Left cardiac atrium (tissue), 4 donors: ENCODE measurements around the gene NGEF. TPM values are rescaled to one million over a fixed set of nuclear protein-coding genes. Genes with fewer than 3 reads are reported as not detected.

Experiments used
- ATAC-seq, 2 donors: fragments of 200-7000 bp; cut with Tn5 transposase; one replicate each; pipeline ENCODE4 v1.9.1; 2020; ENCODE audit warnings: mild to moderate bottlenecking in 2 of 2, moderate library complexity in 2 of 2
- DNase-seq: peaks from one replicate; pipeline ENCODE4 v3.0.0-alpha.2; 2020
- intact Hi-C, 2 donors: fragments of 100-400 bp; cut with DNase I; formaldehyde crosslinking; loops; one replicate each; pipeline versions ENCODE4 v1.14.1 to v1.15.1; 2022 to 2023
- total RNA-seq, 2 donors: library from RNA; stranded (reverse); fragmentation: NEBNext Ultra II Directional; extraction: Animal tissue kit (Norgen Biotek cat#: 25700); gene quantifications; one replicate each; pipeline ENCODE4 v1.2.1, GENCODE V29; 2021
- donor health status: DM: no; HTN: yes; CAD: no.
- donor health status: DM: no; HTN: yes; CAD: no; lungs with severe emphysema.
- donor health status: DM: yes; HTN: yes; CAD: no.
- donor health status: Dilated cardiomyopathy.

NGEF gene
- total RNA-seq, 2 donors from 2014 or later, result 1.6 TPM

DNA sequence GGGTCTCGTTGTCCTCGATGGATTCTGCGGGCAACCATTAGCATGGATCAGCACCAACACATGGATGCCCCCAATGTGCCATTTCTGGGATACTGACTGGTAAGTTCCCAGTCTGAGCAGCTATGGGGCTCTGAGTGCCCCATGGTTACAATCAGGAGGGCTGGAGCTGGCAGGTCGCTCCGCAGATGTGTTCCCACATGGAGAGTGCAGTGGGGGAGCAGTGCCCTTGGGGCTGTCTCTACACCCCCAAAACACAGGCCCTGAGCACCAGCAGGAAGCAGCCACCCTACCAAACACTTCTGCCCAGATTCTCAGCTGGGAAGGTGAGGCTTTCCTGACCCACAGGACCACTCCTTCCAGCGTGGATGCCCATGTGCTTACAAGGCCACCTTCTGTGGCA, 8.0 kb downstream of the NGEF start:
- intact Hi-C loops, result no loop called here
- DNase-seq (no peak), ATAC-seq (no peak)

DNA sequence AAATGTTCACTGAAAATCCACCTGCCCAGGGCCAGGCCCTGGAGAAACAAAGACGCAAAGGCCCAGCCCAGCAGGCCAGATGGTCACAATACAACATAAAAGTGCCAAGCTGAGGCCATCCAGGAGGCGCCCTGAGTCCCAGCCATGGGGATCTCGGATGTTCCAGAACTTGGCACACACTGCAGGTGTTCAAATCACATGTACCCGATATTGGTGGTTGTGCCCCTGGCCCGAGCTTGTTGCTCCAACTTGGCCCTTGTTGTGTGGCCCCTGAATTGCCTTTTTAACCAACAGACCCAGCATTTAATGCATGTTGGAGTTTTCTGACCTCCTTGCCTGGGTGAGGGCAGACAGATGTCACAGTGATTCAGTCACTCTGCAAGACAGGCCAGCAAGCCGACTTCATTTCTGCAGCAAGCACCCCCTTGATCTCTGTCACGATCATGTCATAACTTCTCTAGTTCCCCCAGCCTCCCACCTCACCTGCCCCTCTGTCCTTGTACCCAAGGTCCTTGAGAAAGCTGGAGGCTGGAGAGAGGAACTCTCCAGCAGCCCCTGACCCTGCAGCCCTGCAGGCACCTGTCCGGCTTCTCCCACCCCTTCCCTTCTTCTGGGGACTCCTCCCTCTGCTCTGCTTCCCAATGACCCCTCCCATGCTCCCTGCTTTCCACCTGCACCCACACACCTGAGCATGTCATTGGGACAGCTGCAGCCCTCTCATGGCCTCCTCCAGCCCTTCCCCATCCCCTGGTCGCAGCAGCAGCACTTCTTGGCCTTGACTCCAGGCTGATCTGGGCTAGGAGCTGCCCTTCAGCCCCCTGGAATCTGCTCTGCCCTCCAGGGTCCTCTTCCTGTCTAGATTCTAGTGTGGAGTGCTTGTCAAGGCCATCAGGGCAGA, 9.1 kb downstream of the NGEF start:
- ATAC-seq (no peak), DNase-seq (no peak)
- intact Hi-C loops, result no loop called here

DNA sequence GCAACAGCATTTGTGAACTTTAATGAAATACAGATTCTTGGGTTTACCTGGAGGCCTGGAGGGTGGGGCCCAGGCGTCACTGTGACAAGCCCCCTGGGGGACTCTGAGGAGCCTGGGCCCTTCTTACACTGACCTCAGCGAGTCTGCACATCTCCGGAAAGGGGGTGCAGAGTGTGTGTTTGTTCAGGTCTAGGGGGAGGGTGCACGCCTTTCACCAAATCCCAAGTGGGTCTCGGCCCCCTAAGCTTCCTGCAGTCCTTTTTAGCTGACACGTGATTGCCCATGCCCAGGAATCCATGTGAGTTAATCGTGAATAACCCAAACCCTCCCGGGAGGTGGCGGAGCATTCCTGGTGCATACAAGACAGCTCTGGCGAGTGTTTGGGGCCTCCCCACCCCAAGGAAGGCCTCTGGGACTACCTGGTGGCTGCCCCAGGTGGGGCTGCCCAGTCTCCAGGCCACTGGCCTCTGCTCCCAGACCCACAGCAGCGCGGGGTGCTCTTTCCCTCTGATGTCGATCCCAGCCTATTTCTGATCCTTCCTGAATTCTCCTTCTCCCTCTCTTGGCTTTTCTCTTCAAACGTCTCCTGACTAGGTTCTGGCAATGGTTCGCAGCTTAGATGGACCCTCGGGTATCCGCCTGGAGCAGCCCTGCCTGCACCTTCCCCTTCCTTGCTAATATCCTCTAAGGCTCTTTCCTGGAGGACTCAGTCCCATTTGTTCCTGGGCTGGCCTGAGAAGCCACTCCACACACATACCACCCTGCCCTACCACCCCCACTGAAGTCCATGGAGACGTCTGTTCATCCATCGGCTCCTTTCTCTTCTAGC, 10.0 kb downstream of the NGEF start:
- DNase-seq (no peak), ATAC-seq (no peak)

DNA sequence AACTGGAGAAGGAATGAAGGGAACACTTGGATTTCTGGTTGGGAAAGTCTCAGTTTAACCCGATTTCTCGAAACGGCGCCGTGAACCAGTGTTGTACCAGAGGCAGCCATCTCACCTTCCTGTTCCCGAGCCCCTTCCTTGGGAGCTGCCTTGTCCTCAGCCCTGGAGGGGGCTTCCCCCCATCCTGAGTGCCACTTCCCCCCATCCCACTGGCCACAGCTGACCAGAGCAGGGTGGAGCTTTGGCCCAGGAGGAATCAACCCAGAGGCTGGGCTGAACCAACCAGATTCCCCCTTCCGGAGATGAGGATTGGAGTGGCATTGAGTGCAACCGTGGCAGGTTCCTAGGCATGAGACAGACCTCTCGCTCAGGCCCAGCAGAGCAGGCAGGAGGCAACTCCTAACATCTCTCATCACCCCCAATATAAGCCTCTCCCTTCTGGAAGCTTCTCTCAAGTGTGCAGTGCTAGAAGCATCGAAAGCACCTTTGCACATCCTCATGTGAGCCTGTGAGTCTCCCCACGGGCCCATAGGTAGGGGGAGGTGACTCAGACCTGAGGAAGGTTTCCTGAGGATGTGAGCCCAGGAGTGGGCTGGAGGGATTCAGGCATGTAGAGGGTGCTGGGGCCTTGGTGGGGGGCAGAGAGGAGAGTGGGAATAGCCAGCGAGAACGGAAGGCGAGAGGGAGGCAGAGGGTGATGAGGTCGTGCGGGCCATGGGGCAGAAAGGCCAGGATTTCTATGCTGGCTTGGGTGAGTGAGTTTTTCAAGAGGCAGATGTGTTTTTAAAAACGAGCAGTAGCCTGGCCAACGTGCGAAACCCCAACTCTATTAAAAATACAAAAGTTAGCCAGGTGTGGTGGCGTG, 11.9 kb downstream of the NGEF start:
- no peak for ATAC-seq
- no peak for DNase-seq
- intact Hi-C loops, result no loop called here

More for the DNA sequence above, 10.0 kb downstream of the NGEF start:
- intact Hi-C loops, result no loop called here

DNA sequence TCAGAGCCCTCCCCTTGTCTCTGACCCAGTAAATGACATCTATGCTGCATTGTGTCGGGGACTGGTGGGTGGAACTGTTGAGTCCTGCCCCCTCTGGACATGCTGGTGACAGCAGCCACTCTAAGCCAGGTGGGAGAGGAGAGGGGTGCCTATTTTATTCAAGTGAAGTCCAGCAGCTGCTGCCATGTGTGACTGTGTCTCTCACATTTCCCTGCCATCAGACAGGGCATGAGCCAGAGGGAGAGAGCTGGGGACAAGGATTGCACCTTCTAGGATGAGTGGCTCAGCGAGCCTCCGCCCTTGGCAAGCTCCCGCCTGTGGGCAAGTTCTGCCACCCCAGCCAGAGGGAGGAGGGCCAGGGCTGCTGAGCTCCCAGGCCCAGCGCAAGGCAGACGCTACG, 13.7 kb downstream of the NGEF start:
- DNase-seq, result no peak
- ATAC-seq, result no peak
- intact Hi-C loops, result no loop called here

DNA sequence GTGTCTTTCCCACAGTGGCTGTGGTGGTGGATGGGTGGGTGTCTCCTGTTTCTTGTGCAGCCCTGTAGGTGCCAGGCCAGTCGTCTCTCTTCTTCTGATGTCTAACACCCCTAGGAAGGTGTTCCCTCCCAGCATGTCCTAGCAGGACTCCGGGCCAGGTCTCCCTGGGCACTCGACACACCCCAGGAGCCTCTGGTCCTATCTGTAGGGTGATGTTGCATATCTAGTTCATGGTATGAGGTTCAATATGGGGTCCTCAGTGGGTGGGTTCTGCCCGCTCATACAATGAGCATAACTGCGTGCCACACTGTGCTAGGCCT, 14.4 kb downstream of the NGEF start:
- intact Hi-C loops, result no loop called here
- no peak for ATAC-seq
- DNase-seq, result no peak

DNA sequence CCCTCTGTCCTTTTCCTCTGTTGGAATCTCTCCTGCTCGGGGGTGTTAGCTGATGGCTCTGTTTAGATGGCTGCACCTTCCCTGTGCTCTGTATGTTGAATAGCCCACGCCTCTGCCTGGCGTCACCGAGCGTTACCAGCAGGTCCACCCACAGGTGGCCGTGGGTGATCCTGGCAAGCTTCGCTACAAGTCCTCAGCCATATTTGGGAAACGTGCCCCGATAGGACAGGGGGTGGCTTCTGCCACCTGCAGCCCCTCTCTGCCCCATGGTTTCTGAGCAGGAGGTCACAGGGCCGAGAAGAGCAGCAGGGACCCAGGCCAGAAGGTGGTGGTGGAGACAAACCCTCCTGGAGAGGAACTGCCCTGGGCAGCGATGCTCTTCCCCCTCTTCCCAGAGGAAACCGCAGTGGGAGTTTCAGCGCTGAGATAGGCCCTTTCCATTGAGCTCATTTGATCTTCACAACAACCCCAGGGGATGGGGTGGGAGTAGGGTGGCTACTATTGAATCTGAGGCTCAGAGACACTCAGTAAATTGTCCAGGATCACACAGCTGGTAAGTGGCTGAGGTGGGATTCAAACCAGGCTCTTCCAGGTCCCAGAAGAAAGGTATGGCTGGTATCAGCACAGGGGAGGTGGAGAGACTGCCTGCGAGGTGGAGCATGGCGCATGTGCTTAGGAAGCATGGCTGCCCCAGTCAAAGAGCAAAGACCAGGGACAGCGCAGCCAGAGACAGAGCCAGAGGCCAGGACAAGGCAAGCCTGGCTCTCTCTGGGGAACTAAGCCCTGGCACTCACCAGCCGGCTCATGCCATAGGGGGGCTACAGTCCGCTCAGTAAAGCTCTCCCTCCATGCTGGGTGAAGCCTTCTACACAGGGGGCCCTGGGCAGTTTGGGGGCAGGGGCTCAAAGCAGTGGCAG, 15.0 kb downstream of the NGEF start:
- ATAC-seq (no peak), DNase-seq (no peak)
- intact Hi-C loops, result no loop called here

DNA sequence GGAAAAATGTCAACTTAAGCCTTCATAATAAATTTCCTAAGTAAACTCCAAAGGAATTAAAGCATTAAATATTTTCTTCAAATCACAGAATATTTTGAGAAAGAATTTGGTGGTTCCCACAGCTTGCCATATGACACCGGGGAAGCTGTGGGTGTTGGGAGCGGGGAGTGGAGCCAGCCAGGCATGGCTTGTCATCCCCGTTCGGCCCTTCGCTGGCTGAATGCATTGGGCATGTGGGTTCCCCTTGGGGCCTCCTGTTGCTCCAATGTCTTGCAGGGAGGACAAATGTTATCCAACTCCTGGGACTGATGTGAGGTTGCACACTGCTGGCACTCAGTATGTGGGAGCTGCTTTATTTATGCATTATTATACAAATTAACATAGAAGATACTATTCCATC, 18.6 kb downstream of the NGEF start:
- no peak for DNase-seq
- intact Hi-C loops, result no loop called here
- ATAC-seq, result peak in 1 of 2 donors; percentile 27

DNA sequence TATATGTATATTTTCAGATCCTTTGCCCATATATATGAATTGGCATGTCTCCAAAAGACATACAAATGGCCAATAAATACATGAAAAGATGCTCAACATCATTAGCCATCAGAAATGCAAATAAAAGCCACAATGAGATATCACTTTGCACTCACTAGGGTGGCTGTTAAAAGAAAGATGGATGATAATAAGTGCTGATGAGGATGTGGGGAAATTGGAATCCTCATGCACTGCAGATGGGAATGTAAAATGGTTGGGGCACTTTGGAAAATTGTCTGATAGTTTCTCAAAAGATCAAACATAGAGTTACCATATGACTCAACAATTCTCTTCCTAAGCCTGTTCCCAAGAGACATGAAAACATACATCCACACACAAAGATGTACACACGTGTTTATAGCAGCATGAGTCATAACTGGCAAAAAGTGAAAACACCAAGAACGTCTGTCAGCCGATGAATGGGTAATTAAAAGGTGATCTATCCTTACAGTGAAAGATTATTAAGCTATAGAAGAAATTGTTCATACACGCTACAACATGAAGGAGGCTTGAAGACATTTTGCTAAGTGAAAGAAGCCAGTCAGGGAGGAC, 19.7 kb downstream of the NGEF start:
- DNase-seq (no peak), ATAC-seq (no peak)
- intact Hi-C loops, result no loop called here

DNA sequence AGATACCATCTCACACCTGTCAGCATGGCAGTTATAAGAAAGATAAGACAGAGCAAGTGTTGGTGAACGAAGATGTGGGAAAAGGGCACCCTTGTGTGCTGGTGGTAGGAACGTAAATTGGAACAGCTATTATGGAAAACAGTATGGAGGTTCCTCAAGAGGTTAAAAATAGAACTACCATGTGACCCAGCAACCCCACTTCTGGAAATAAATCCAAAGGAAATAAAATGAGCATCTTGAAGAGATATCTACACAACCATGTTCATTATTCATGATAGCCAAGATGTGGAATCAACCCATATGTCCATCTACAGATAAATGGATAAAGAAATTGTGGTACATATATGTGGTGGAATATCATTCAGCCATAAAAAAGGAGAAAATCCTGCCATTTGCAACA, 26.9 kb downstream of the NGEF start:
- ATAC-seq, result no peak
- intact Hi-C loops, result no loop called here

DNA sequence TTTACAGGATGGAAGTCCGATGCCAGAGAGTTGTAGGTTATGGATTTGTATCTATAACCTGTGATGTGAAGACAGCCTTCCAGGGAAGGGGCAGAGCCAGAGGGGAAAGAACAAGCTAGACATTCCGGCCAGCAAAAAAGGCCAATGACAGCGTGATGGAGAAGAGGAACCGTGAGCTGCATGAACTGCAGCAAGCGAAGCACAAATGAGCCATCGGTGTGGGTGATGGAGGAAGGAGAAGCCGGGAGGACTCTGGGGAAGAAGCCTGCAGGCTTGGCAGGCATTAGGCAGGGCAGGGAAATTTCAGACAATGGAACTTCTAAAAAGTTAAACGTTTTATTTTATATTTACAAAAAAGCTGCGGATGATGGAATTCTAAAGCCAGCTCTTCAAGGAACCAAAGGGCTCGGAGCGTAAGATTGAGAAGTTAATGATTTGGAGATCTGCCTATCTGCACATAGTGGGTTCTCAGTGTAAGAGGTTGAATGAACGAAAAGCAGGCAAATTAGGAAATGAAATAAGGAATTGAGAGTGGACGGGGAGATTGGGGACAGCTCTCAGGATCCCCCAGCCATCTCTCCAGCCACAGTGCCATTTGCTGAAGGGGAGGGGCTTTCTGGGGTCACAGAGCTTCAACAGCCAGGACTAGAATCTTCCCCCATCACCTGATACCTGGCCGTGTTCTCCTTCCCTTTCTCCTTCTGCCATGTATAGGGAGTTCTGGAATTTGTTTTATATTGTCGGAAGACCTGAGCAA, 28.4 kb downstream of the NGEF start:
- no peak for ATAC-seq
- intact Hi-C loops, result no loop called here
- DNase-seq, result no peak

More for the DNA sequence above, 26.9 kb downstream of the NGEF start:
- DNase-seq, result no peak

DNA sequence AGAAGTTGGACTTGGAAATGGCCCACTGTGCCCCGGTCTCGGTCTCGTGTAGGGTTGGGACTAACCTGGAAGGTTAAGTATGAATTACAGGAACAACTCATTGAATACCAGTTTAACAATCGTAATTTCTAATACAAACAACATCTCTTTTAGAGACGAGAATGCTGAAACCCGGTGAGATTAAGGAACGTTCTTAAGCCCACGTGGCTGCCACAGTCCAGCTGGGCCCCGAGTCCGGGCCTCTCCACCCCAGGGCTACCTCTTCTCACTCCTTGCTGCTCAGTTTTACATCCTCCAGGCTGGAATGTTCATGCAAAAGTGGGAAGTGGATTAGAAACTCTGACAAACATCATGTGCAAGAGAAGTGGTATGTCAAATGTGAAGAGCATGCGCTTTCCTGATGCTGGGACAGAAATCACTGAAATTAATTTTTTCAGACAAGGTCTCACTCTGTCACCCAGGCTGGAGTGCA, 29.4 kb downstream of the NGEF start:
- intact Hi-C loops, result no loop called here
- ATAC-seq (no peak), DNase-seq (no peak)

DNA sequence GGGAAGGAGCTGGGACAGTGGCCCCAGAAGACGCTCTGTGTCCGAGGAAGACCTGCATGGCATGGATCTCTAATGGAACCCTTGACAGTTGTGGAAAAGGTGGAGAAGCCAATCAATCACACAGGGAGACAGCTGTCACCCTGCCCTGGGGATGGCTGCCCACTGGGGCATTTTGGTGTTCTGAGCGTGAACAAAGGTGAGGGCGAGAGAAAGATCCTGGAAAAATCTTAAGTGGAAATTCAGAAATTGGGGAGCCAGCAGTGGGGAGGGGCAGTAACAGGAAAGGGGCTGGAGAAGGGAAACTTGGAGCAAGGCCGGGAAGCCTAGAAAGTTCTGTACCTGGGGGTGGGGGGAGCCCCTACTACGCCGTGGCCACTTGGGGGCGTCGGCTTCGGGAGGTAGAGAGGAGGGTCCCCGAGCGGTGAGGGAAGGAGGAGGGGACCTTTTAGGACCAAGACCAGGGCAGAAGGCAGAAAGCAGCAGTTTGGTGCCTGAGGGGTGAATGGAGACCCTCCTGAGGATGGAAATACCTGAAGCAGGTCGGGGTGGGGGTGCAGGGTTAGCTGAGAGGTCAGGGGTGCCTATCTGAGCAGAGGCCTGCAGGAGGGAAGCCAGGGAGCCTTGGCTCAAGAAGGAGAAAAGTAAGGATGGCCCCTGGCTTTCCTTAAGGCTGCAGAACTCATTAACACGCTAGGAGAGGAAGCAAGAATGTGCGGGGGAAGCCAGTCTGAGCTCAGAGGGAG, 30.0 kb downstream of the NGEF start:
- ATAC-seq (no peak), DNase-seq (no peak)
- intact Hi-C loops, result no loop called here

DNA sequence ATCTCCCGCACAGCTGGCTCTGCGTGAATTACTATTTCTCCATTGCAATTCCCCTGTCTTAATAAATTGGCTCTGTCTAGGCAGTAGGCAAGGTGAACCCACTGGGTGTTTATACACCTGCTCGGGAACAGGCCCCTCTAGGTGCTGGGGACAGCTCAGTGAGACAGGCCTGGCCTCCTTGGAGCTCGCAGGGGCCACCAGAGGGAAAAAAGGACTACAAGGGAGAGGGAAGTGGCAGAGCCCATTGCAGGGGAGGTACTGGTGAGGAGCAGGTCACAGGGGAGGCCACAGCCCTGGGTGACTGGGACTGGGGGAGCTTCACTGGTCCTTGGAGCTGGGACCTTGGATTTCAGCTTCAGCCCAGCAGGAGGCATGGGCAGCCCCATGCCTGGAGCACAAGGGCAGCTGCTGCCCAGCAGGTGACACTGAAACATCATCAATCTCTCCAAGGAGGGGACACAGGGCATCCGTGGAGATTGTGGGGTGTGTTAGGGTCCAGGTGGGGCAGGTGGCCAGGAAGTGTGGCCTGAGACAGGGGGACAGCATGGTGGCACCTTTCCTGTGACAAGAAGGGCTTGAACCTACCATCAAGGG, 31.2 kb downstream of the NGEF start:
- DNase-seq, result no peak
- intact Hi-C loops, result no loop called here
- ATAC-seq, result no peak

DNA sequence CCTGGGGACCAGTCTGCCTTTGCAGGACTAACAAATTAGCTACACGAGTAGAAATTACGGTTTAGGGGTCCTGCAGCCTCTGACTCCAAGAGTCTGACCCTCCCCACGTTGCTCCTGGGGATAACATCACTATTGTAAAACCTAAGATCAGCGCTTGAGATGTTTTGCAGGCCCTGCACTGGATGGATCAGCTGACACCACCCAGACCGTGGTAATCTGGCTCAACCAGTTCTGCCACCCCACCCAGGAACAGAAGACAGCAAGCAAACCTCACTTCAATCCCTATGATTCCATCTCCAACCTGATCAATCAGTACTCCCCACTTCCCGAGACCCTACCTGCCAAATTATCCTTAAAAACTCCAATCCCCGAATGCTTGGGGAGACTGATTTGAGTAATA, 31.7 kb downstream of the NGEF start:
- no peak for ATAC-seq
- no peak for DNase-seq
- intact Hi-C loops, result no loop called here

DNA sequence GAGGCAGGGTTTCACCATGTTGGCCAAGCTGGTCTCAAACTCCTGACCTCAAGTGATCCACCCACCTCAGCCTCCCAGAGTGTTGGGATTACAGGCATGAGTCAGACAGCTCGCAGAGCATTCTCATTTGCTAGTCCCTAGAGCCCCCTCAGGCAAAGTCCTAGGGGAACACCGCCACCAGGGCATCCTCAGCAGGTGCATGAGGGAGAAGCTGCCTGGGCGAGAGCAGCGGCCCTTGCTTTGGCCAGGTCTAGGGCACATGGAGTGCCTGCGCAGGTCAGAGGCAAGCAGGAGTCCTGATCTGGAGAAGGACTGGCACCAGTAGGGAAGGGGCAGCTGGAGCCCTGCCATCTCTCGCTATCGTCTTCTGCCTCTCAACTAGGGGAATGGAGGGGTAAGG, 32.4 kb downstream of the NGEF start:
- no peak for ATAC-seq
- no peak for DNase-seq
- intact Hi-C loops, result no loop called here
